GDM1 (cell line): ENCODE results near the gene PLCB1.
"Not testable (repeated sequence)": the region's sequence is repeated elsewhere in the genome, so short reads cannot be mapped to it uniquely, and the experiment has no call there.

Experiments used
- DNase-seq: peaks from one replicate; lab custom pipeline; 2025; lab: John Stamatoyannopoulos, UW

PLCB1 gene

DNA sequence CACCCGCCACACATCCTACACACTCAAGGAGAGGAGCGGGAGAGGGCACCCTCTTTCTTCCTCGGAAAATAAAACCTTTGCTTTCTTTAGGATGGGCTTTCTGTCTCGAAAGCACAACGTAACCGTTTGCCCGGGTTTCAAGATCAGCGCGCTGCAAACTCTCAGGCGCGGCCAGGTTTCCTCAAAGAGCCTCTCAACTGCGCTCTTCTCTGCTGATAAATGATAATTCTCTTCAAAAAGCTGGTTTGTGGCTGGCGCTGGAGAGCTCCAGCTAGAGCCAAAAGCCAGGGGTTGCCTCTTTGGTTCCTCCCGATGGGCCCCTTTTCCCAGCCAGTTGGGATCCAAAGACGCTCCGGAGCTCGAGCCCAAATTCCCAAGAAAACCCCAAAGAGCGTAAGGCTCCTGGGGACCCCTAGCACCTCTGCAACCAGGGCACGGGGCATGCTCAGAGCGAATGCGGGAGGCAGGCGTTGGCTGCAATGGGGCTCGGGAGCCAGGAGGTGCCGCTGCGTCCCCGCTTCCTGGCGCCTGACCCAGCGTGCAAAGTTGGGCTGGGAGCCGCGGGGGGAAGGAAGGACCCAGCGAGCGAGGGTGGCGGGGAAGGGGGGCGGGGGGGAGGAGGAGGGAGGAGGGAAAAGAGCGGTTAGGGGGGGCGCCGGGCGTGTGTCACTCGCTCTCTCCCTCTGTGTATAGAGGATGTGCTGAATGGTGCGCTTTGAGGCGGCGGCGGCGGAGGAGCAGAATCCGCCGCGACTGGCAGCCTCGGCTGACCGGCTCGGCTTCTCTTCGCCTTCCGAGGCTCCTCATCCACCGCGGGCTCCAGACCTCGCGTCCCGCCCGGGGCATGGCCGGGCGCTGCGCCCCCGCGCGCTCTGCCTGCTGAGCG, at the start of gene PLCB1:
TSS of gene PLCB1 (plus strand) at position 669 of the 886 bp plus-strand sequence. CDS start 386 bp downstream, outside the sequence.
- DNase-seq: peak; percentile 58

DNA sequence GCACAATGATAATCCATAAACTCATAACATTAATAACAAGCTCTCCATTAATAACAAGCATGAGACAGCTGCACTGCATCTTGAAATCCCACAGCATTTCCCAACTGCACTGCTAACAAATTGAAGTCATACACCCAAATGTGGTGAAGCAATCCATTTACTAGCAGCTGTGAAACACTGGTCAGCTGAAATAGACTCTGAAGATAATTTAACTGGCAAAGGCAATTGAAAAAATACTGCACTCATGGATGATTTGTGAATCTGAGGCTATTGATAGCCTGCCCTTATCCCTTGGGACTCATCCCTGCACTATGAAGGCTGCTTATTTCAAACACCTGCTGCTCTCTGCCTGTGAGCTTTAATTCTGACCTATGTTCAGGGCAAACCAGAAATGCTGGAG, 49.1 kb upstream of the PLCB1 start:
- no peak for DNase-seq

DNA sequence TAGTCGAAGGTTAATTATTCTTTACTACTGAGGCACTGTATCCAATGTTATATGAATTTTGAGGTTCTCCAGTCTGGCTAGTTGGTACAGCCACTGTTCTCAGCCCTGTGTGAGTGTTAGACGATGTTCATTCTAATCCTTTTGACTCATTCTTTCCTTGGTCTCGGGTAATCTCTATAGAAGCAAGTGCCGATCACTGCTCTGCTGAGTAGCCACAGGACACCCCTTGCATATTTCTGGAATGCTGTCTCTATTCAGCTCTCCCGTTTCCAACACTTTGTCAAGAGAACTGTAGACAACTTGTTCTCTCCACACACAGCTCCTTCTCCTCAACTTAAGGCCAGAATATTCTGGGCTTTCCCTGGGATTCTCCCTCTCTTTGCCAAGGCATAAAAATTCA, 42.4 kb upstream of the PLCB1 start:
- no peak for DNase-seq

DNA sequence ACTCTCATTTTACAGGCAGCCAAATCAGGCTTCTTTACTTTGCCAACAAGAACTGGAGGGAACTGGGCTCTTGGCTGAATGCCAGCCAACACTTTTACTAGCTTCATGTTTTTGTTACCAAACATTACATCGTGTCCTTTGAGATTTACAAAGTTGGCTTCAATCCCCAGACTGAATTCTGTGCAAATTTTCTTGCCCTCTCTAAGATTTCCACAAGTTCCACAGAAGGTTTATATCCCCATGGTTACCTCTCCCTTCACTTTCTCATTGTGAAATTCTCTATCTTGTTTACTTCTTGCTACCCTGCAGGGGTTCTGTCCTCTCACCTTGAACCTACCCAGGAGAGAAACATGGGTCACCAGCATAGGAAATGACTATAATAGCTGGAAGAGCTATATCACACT, 37.6 kb upstream of the PLCB1 start:
- no peak for DNase-seq

DNA sequence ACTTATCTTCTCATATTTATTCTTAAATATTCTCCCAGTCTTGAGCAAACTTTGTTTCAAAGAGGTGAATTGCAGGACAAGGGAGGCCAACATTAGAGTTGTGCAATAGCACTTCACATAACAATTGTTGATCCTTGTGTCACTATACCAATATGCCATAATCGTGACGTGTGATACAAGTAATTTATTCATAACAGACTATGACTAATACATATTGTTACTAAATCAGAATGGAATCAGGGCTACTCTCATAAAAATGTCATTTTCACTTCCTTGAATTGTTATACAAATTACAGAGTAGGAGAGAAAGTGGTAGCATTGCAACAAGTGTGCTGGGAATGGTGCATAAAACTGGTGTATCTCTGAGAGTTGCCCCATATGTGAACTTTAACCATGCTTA, 37.2 kb upstream of the PLCB1 start:
- DNase-seq: no peak

DNA sequence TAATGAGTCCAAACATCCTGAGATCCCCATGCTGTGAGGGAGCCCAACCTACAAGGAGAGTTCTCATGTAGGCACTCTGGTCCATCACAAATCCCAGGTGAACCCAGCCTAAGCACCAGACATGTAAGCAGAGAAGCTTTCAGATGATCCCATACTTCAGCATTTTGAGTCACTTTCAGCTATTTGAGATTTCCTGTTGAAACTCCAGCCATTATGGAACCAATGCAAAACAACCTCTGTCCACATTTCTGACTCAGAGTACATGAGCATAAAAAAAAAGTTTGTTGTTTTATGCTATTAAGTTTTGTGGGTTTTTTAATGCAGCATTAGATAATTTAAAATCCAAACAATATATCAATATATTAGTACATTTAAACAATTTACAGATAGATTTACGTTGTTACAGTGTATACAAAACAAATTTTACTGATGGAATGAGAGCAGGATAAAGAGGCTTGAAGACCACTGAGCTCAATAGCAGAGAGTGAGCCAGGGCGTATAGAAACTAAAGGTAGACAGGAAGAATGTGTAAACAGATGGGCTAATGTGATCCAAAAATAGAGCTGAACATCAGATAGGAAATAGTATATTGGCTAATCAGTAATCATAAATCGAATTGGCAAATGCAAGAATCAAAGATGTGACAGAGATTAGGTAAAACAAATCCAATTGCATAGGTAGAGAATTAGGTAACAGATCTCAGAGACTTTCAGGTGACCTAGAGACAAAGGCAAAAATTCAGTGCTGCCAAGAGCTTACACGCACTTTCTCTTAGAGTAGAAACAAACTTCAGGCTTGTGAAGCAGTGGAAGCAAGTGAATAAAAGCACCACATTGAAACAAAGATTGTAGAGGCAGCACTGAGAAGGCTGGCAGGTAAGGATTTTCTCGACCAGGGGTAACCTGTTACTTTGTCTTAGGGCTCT, 36.2 kb upstream of the PLCB1 start:
- DNase-seq: no peak

DNA sequence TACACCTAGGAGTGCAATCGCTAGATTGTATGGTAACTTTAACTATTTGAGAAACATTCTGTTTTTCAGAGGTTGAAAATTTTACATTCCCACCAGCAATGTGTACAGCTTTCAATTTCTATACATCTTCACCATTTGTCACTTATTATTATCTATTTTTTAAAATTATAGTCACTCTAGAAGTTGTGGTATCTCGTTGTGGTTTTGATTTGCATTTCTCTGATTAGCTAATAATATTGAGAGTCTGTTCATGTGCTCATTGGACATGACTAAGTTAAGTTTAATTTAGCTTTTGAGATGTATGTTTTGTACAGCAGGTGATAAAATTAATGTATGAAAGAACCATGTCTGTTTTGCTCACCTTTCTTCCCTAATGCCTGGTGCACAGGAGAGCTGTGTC, 34.8 kb upstream of the PLCB1 start:
- DNase-seq: no peak

DNA sequence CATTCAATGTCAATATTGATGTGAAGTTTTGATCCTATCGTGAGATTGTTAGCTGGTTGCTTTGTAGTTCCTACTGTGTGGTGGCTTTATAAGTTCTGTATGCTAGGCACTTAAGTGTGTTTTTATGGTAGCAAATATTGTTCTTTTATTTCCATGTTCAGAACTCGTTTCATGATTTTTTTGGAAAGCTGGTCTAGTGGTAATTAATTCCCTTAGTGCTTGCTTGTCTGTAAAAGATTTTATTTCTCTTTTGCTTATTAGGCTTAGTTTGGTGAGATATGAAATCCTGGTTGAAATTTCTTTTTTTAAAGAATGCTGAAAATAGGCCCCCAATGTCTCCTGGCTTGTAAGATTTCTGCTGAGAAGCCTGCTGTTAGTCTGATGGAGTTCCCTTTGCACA, 27.8 kb upstream of the PLCB1 start:
- no peak for DNase-seq

DNA sequence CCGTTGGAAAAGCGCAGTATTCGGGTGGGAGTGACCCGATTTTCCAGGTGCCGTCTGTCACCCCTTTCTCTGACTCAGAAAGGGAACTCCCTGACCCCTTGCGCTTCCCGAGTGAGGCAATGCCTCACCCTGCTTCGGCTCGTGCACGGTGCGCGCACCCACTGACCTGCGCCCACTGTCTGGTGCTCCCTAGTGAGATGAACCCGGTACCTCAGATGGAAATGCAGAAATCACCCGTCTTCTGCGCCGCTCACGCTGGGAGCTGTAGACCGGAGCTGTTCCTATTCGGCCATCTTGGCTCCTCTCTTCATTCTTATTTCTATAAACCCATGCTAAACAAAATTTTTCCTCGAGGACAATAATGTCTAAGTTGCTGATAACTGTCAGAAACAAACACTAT, 17.5 kb upstream of the PLCB1 start:
- DNase-seq: not testable (repeated sequence)

DNA sequence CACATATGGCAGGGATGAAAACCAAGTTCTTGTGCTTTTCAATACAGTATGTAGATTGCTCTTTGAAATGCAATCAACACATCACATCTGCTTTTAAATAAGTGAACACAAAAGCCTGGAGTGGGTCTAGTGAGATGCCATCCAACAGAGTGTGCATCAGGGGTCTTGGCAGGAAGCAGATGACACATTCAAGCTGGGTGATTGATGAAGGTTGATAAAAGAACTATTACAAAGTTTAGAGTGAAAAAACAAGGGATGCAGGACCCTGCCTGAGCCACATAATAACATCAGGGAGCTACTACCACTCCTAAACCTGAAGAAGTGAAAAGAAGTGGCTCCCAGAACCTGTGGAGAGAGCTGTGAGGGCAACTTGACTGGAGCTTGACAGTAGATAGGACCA, 16.6 kb upstream of the PLCB1 start:
- DNase-seq: no peak

DNA sequence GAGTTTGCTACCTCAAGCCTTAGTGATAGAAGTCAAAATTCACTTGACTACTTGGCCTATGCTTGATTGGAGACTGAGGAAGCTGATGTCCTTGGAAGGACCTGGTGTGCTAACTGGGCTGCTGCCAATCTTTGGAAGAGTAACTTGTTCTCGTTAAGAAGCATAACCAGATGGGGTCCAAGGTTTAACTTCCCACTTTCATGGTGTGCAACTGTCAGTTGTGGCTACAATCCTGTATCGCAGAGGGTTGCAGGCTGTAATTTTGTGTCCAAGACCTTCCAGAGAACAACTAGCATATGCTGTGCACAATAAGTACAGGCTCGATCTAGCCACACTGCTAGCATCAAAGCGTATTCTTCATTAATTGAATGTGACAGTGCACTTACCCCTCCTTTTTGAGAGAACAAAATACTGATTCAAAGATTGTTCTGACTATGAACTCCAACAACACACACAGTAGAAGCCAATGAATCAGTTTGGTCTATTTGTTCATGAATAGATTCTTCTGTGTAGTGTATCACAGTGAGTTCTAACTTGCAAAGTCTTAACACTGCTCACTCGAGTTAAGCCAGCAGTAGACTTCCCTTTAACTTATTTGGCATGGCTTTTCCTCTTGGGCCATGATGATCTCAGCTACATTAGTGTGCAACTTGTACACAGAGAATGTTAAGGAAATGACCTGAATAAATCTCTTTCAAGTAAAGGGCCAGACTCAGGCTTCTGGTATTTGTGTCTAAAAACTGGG, 15.8 kb upstream of the PLCB1 start:
- no peak for DNase-seq

DNA sequence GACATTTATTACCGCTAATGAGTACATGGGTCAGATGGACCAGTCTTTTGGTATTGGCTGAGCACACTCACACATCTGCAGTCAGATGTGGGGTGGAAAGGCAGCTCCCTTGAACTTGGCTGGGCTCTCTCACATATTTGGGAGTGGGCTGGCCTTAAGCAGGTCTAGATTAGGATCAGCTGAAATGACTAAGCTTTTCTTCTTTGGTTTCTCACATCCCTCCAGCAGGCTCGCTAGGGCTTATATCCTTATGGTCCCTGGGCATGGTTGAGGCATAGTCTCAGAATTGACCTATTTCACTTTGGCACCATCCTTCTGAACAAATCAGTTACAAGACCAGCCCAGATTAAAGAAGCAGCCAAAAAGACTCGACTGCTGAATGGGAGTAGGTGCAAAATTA, 14.4 kb upstream of the PLCB1 start:
- no peak for DNase-seq

DNA sequence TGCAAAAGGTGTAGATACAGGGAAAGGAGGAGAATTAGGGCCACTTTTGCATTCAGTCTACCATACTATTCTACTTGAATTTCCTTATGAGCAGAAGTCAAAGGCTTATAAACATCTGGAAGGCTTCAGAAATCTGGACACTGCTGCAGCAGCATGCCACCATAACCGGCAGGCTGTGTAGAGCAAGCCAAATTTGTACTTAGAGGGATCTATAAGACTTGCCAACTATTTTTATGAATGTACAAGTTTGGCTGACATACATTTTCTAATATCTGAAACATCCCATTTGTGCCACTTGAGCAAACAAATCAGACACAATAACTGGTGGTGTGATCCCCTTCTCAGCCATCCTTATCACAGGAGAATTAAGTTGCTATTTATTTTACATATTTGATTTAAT, 14.0 kb upstream of the PLCB1 start:
- no peak for DNase-seq

DNA sequence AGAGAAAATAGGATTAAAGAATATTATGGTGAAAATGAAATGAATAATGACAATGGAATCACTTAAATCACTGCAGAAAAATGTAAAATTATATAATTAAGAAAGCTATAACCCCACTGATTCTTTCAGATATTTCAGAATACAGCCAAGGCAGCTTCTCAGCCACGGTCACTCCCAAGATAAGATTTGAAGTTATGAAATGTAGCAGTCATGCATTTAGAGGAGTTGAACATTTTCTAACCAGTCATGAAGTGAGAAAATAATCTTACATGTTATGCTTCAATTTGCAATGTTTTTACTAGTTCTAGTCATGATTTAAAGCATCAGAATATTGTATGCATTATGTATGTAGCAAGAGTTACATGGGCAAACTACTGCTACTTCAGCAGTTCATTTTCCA, 13.3 kb upstream of the PLCB1 start:
- DNase-seq: no peak

DNA sequence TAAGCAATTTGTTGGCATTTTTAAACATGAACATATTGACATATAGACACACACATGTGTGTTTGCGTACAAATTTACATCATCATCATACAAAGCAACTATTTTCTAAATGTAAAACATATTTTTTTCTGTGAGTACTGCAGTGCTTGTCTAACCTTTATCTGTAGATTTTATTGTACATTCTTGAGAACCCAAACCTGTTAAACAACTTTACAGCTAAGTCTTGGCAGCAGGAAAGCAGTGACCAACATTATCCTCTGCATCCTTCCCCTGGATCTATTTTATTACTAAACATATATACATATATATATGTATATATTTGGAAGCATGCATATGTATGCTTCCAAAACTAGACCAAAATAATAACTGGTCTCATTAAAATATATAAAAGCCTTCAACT, 10.4 kb upstream of the PLCB1 start:
- DNase-seq: no peak

DNA sequence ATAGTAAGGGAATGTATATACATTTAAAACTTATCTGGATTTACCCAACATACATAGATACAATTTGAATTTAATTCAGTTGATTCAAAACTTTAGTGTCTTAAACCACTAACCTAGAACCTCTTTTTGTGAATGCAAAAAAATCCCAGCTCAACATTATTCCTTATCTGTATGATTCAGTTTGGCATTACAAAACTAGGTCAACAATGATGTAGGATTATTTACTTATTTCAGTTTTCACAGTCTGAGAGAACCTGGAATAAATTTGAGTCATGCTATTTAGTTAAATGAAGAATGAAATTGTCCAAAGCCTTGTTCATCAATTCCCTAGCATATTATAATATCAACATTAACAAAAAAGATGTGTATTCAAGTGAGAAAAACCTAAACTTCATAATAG, 7.4 kb upstream of the PLCB1 start:
- no peak for DNase-seq

DNA sequence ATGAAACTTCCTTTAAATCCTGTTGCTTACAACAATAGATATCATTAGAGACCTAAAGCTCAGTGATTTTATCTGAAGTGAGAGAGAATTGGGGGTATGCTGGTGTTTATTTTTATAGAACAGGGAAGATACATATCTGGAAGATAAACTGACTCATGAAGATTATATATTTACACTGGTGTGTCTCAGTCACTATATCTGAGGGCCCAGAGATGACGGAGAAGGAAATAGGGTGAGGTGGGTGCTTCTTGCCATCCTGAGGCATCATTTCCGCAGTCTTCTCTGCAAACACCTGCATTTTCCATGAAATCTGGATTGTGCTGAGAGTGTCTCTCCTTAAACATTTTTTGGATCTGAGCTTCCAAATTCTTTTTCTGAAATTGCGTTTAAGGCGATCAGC, 5.9 kb upstream of the PLCB1 start:
- DNase-seq: no peak

DNA sequence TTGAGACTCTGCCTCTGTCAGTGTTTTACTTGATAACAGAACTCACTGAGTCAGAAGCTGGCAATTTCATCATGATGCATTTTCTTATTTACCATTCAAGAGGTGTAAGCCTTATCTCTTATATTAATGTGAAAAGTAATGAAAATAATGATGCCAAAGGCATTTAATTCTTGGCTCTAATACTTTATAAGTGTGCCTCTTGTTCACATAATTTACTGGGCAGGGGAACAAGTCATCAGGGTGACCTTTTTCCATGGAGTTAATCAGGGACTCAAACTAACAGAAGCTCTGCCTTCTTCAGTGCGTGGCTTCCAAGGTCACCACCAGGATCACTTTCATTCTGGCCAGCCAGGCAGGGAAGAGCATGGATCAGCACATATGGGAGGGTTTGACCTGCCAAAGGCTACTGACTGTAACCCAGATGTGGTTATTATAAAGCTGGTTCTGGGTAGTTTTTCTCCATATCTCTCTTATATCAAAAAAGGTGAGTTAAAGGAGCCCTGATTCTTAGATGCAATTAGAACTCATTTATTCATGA, 5.2 kb upstream of the PLCB1 start:
- DNase-seq: no peak

DNA sequence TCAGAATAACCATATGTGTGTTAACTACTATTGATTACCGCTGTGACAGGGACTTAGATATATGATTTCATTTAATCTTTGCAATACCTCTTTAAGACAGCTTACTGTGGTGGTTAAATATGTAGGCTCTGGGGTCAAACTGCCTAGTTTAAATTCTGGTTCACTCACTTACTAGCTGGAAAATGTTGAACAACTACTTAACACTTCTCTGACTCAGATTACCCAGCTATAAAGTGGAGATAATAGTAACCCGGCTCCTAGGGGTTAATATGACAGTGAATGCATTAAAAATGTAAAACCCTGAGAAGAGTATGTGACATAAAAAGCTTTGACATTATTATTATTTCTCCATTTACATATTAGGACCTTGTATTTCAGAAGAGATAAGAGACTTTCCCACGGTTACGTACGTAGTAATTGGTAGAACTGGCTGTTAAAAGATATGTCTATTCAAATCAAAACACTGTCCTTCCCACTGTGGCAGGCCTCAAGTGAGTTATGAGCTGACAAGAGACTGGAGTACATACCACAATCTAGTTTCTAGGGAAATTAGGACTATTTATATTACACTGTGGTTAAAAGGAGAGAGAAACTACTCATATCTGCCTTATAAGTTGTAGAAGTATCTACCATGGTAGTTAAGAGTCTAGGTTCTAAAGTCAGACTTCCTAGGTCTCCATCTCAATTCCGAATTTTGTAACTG, 4.4 kb upstream of the PLCB1 start:
- no peak for DNase-seq

DNA sequence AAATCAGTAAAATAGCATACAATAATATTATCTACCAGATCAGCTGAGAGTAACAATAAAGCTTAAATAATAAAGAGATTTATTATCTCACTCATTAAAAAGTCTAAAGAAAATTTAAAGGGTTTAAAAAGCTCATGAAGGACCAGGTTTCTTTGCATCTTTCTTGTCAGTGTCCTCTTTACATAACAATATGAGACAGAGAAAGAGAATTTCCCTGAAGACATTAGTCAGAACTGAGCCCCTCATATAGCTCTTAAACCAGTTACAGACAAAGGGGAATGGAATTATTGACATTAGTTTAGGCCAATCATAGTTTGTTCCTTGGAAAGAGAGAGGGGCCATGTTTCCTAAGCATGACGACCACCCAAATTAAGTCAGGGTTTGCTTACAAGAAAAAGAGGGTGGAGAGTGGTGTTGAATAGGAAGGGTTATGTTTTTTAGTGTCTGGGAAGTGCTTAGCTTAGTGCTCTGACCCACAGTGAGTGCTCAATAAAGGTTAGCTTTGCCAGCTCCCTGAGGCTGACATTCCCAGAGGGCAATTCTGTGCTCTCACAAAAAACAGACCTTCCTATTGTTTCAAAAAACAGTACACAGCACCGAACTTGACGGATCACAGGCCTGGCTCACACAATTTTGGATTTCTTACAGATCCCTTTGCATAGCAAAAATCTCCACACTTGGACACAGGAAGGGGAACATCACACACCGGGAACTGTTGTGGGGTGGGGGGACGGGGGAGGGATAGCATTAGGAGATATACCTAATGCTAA, 3.6 kb upstream of the PLCB1 start:
- DNase-seq: no peak
